ENCODE data around the gene PACSIN3.

The PACSIN3 gene

DNA sequence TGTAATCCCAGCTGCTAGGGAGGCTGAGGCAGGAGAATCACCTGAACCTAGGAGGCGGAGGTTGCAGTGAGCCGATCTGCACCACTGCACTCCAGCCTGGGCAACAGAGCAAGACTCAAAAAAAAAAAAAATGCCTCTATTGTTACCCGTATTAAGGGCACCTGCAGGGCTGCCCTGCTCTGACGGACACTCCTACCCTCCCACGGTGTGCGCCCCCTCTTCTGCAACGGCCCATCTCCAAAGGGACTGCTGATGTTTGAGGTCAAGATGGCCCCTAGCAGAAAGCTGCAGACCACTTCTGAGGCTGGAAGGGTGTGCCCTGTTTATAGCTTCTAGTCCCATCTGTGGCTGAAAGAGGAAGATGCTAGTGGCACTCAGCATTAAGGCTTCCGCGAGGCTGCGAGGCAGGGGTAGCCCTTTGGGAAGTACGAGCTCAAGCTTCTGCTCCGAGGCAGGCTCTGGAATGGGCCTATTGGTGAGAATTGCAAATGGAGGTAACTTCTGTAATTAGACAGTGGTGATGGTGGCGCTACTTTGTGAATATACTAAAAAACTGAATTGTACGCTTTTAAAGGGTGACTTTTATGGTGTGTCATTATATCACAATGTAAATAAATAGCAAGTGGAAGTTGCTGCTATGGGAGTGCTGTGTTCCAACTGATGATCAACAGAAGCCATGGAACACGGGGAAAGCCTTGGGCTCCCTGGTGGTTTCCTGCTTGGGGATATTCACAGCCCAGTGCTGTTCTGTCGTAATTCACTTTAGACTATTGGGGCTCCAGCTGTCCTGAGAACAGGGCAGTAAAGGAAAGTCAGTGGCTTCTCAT, 33.9 kb downstream of the PACSIN3 start:
- DNase-seq = no peak

DNA sequence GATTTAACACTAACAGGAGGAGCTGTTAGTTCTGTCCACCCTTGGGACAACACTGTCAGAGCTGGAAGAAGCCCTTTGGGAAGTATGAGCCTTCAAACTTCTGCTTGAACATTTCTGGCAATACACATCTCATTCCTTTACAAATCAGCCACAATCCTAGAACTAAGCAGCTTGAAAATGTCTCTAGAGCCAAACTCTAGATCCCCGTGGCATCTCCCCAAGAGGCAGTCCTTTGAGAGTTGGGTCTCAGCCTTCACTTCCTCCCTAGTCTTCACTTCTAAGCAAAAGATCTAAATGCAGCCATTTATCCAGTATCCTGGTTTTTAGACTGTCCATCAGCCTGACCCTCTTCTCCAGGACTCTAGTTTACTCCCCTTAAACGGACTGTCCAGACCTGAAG, 36.5 kb downstream of the PACSIN3 start:
- no peak for DNase-seq

DNA sequence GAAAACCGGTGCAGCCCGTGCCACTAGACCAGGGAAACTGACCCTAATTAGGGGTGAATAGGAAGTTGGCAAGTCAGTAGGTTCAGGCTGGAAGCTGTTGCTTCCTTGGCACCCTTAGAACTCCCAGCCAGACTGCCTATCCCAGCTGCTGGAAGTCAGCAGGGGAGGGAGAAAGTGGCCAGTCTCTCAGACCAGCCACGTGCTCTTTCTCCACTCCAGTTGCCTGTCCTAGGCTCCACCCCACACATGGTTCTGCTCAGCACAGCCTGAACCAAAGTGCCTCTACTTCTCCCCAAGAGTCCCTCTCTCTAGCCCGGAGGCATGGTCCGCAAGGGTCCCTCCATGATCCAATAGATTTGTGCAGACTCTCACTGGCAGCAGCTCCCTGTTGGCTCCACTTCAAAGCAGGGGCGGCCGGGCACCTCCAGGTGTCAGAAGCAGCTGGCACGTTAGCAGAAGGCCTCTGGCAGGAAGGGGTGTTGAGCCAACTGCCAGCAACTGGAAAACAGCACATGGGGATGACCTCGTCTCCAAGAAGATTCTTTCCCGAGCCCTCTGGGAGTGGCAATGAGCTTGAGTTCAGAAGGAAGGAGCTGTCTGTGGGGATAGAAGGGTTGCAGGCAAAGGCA, 37.2 kb downstream of the PACSIN3 start:
- DNase-seq = no peak

DNA sequence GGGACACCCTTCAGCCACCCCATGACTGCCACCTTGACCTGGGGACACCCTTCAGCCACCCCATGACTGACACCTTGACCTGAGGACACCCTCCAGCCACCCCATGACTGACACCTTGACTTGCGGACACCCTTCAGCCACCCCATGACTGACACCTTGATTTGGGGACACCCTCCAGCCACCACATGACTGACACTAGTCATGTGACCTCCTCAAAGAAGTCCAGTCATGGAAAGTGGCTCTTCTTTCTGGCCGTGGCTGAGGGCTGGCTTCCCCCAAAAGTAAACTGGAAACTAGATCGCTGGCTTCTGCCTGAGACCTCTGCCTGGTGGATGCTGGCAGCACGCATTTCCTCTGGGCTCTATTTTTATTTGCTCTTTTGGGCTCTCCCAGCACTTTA, 38.0 kb downstream of the PACSIN3 start:
- DNase-seq = no peak

DNA sequence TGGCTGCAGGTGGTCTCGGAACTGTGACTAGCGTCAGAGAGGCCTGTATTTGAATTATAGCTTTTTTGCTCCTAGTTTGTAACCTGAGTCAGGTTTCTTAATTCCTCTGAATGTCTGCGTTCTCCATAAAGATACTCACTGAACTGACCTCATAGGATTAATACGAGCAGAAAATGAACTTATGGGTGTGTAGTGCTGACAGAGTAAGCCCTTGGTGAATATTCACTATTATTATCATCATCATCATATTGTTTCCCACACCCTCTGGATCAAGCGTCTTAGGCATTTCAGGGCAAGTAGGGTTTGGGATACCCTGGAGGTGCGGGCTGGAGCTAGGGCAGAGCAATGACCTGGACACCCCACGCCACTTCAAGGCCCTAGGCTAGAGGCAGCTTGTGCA, 38.6 kb downstream of the PACSIN3 start:
- no peak for DNase-seq

DNA sequence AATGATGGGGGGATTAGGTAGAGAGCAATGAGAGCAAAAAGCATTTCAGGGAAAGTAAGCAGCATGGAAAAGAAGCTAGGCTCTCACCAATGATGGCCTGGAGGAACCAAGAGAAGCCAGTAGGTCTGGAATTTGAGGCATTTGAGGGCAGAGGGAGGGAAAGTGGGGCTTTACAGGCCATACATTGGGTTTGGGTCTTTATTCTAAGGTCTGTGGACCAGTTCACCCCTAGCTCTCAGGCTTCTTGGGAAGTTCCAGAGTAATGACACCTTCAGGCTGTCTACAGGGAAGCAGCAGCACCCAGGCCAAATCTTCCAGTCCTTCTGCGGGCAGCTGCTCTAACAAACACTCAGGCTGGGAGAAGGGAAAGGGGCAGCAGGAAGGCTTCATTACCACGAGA, 39.0 kb downstream of the PACSIN3 start:
- no peak for DNase-seq

DNA sequence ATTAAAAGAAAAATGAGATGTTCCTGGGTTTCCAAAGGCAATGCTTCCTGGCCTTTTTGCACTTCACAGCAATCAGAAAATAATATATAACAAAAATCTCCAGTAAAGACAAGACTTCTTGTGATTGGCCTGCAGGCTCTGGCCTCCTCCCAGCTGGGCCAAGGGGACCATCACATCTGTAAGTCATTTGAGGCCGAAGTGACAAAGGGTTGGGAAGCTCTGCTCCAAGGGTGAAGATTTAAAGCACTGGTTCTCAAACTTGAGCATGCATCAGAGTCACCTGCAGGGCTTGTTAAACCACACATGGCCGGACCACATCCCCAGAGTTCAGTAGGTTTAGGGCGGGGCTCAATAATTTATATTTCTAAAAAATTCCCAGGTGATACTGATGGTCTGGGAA, 41.7 kb downstream of the PACSIN3 start:
- DNase-seq = no peak

DNA sequence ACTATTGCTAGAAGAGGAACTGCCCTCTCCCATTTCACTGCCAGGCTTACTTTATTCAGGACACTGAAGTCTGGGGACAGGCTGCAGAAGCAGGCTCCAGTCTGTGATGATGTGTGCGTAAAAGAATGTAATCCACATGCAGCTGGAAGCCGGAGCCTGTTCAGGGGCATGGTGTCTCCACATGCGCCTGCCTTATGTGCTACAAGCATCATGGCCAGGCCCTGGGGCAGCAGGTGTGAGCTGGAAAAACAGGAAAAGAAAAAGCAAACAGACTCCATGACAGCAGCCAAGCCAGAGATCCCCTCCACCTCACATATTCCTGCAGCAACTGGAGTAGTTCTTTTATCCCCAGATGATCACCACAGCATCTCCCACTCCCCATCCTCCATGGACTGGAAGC, 42.9 kb downstream of the PACSIN3 start:
- no peak for DNase-seq

DNA sequence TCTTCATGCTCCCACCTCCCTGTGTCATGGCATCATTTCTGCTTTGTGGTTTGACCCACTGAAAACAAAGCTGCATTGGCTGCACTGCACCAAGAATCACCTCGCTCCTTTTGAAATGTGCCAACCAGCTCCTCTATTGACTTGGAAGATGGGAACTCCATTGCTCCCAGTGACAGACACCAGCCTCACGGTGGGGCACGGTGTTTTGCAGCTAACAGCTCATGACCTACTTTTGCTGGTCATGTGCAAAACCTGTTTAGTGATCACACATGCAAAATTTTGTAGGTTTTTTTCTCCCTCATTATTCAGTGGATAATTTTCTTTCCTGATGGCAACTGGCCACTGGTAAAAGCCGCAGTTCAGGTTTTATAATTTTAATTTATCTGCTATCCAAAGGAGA, 46.4 kb downstream of the PACSIN3 start:
- DNase-seq = no peak

DNA sequence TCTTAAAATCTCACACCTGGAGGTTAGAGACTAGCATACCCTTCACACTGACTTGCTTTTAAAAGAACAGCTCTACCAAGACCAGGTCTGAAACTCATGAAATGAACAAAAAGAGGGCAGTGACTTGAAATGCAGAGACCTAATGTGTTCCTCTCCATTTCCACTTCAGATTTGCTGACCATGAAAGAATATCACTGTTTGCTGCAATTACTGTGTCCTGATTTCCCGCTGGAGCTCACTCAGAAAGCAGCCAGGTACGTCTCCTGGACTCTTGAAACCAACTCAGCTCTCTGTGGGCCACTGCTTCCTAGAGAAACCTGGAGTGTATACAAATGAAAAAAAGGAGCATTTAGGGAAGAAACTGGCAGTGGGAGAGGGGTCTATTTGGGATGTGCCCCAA, 48.8 kb downstream of the PACSIN3 start:
- no peak for DNase-seq

DNA sequence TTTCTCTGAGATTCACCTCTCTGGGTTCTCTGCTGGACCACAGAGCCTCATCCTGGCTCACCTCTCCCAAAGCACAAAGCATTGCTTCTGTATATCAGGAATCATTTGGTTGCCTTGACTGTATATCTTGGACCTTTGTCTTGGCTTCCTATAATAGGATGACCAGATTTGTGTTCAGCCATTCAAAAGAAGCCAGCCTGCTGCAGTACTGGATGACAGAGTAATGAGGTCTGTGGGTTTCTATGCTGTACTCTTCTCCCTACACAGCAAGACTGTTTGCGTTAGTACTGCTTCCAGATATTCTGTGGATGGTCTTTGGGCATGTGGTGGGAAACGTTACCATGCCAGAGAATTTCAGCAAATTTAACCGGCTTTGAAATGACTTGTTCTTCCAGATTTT, 49.3 kb downstream of the PACSIN3 start:
- no peak for DNase-seq

DNA sequence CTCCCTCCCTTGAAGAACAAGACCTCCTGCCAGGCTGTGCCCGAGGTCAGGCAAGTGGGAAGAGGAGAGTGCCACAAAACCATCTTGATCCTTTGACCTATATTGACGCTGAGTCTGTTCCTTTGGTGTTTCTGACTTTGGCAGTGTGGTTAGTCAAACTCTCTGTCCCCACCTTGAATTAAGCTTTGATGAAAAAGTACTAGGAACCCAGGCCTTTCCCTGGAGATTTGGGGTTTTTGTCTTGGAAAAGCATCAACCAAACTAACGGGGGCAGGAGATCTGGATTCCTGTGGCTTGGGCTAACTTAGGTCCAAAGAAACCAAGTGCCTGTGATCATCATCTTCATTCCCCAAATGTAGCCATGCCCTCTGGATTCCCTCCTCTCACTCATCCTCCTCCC, 49.9 kb downstream of the PACSIN3 start:
- no peak for DNase-seq

DNA sequence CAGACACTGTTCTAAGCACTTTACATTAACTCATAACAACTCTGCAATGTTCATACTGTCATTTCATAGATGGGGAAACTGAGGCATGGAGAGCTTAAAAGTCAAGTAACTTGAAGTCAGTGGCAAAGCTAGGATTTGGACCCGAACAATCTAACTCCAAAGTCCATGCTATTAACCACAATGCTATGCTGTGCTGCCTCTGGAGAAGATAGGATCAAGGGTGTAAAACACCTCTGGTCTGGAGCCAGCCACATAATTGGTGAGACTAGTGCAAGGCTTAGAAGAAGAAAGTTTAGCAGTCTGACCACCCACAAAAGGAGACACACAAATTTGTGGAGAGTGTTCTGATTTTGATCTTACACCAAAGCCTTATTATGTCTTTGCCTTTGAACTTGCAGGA, 53.3 kb downstream of the PACSIN3 start:
- no peak for DNase-seq

DNA sequence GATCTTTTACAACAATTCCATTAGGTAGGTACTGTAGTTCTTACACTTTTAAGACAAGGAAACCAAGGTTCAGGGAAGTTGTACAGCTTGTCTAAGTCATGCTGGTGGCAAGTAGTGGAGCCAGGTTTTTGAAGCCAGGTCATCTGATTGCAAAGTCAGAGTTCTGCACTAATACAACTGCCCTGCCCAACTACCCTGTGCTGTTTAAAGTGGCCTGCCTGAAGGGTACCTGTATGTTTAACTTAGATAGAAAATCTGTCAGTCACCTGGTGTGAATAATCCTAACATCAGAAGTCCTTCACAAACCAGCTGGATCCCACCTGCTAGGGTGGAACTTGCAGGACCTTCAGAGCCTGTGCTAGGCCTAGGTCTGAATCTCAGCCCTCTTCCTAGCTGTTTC, 53.7 kb downstream of the PACSIN3 start:
- DNase-seq = no peak

DNA sequence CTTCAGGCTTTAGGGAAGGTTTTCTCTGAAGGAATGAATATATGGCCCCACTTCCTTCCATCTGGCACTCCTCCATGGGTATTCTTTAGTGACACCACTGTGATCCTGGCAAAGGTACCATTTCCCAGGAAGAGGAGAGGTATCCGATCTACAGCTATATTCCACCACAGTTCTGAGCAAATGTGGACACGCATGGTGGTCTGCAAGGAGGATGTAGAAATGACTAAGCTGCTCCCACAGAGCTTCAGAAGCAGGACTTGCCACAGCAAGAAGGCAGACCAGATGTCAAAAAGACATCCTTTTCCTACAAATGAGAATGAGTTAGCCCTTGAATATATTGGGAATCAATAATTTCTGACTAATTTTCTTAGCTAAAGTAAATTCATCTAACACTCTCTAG, 55.1 kb downstream of the PACSIN3 start:
- DNase-seq = no peak

DNA sequence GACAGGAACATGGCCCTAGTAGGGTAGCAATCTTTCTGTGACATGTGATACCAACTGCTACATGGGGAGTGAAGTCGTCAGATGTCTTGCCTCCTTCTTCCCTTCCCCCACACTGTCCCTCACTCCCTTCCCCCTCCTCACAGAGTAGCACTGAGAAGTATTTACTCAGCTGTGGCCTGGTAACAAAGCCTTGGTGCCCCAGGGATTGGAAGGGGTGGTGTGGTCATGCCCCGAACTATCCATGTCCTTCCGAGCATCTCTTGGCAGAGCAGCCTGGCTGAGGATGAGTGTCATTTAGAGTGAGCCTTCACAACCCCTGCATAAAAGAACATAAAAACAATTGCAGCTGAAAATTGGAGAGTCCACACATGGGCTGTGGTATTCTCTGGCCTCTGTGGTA, 55.7 kb downstream of the PACSIN3 start:
- no peak for DNase-seq

Data from CD4-positive, alpha-beta T cell treated with Interleukin-17A for 4 hours (primary cell).